Neutrophil (primary cell): ENCODE measurements around the gene PLPP3.

Source experiments
- H3K27ac ChIP-seq: fragments of 200-600 bp; sonication (generic); 2 replicates; pipeline ENCODE4 v1.5.1; 2016; ENCODE audit warnings: mild to moderate bottlenecking, moderate library complexity
- H3K27me3 ChIP-seq: fragments of 200-600 bp; sonication (generic); 2 replicates; pipeline ENCODE4 v1.6.0; 2016; ENCODE audit warnings: mild to moderate bottlenecking
- H3K36me3 ChIP-seq: fragments of 200-600 bp; sonication (generic); 2 replicates; pipeline ENCODE4 v1.5.1; 2017
- H3K4me1 ChIP-seq, 2 experiments: fragments of 200-600 bp in 1 of 2; sonication (generic) in 1 of 2; 1 replicate in 1 of 2; 2 replicates in 1 of 2; pipeline versions ENCODE4 v1.5.1 to v1.6.1; 2013 to 2016; ENCODE audit warnings: low read depth in 1 of 2, low read length in 1 of 2, mild to moderate bottlenecking in 1 of 2, moderate library complexity in 1 of 2; ENCODE audit not compliant: control insufficient read depth in 1 of 2, insufficient read depth in 1 of 2
- H3K4me3 ChIP-seq, 2 experiments: fragments of 200-600 bp in 1 of 2; sonication (generic) in 1 of 2; 1 replicate in 1 of 2; 2 replicates in 1 of 2; pipeline ENCODE4 v1.5.1; 2013 to 2016; ENCODE audit warnings: low read depth in 1 of 2, low read length in 1 of 2, mild to moderate bottlenecking in 1 of 2, moderate library complexity in 1 of 2
- H3K9me3 ChIP-seq: fragments of 200-600 bp; sonication (generic); 2 replicates; pipeline ENCODE4 v1.5.1; 2016
- CTCF ChIP-seq: fragments of 200-600 bp; sonication (generic); IDR thresholded peaks from 2 replicates; pipeline ENCODE4 v1.5.1; 2016; ENCODE audit warnings: antibody characterized with exemption

The PLPP3 gene

GRCh38 chr1:56512724-56513494, 66.5 kb downstream of the PLPP3 start:
- Histone ChIP-seq H3K9me3 (no peaks in the 10 kb centered on the region), H3K27ac (no peak overlapping the region), H3K36me3 (peaks cover 19% of the 10 kb centered on the region), H3K27me3 (no peaks in the 10 kb centered on the region), H3K4me3 (no peak overlapping the region), H3K4me1 (peaks cover 37% of the 10 kb centered on the region in 2 experiments)
- no peak for TF ChIP-seq CTCF

GRCh38 chr1:56511766-56512165, 67.6 kb downstream of the PLPP3 start:
- H3K27me3 ChIP-seq, result no peaks in the 10 kb centered on the region
- no peak for TF ChIP-seq CTCF
- no peaks in the 10 kb centered on the region for H3K9me3 ChIP-seq
- peaks cover 37 to 39% of the 10 kb centered on the region in 2 experiments for H3K4me1 ChIP-seq
- H3K4me3 ChIP-seq, result no peak overlapping the region
- H3K36me3 ChIP-seq, result peaks cover 19% of the 10 kb centered on the region
- no peak overlapping the region for H3K27ac ChIP-seq

GRCh38 chr1:56511364-56511763, 68.0 kb downstream of the PLPP3 start:
- Histone ChIP-seq H3K27me3 (no peaks in the 10 kb centered on the region), H3K27ac (no peak overlapping the region), H3K4me3 (no peak overlapping the region), H3K4me1 (peaks cover 37 to 39% of the 10 kb centered on the region in 2 experiments), H3K9me3 (no peaks in the 10 kb centered on the region), H3K36me3 (peaks cover 19% of the 10 kb centered on the region)
- TF ChIP-seq CTCF, result no peak

- no peak overlapping the region for H3K27ac ChIP-seq
- peaks cover 37 to 39% of the 10 kb centered on the region in 2 experiments for H3K4me1 ChIP-seq
- no peak overlapping the region for H3K4me3 ChIP-seq
- no peaks in the 10 kb centered on the region for H3K9me3 ChIP-seq
- H3K27me3 ChIP-seq, result no peaks in the 10 kb centered on the region
- H3K36me3 ChIP-seq, result peaks cover 19% of the 10 kb centered on the region
- no peak for TF ChIP-seq CTCF
Measured at GRCh38 chr1:56510642-56511021, 68.7 kb downstream of the PLPP3 start.

- no peaks in the 10 kb centered on the region for H3K27me3 ChIP-seq
- no peak for TF ChIP-seq CTCF
- no peaks in the 10 kb centered on the region for H3K9me3 ChIP-seq
- peaks cover 19% of the 10 kb centered on the region for H3K36me3 ChIP-seq
- H3K27ac ChIP-seq, result no peak overlapping the region
- no peak overlapping the region for H3K4me3 ChIP-seq
- H3K4me1 ChIP-seq, result peaks cover 42% of the 10 kb centered on the region in 2 experiments
Measured at GRCh38 chr1:56509713-56510641, 69.4 kb downstream of the PLPP3 start.
